IMR-90 (cell line): ENCODE results near the gene BBS1. TPM values are rescaled to one million over a fixed set of nuclear protein-coding genes. Genes with fewer than 3 reads are reported as not detected.

Source experiments
- ATAC-seq: fragments of 200-7000 bp; cut with Tn5 transposase; 2 replicates; pipeline ENCODE4 v1.9.1; 2020; ENCODE audit warnings: low read depth, mild to moderate bottlenecking, moderate library complexity
- BruUV-seq: library from RNA; stranded (reverse); fragments of 400-500 nt; replicated peaks from 2 replicates; lab custom pipeline; 2021; lab: Mats Ljungman, UMichigan
- CTCF ChIA-PET: fragments of 300-600 bp; formaldehyde crosslinking; extraction: SDS; loops from one replicate; lab custom pipeline; 2021; ENCODE audit warnings: antibody characterized with exemption; lab: Yijun Ruan, JAX
- POLR2A ChIA-PET: fragments of 300-600 bp; sonication (Branson Sonifier 250); formaldehyde crosslinking; loops from one replicate; lab custom pipeline; 2022; ENCODE audit warnings: antibody characterized with exemption; ENCODE audit not compliant: unreplicated experiment; lab: Charles Lee
- DNase-seq: peaks from one replicate; pipeline ENCODE4 v3.0.0; 2013
- H2AFZ ChIP-seq: replicated peaks from 2 replicates; pipeline ENCODE3; 2013; ENCODE audit warnings: low read length, mild to moderate bottlenecking; ENCODE audit not compliant: poor library complexity
- H2AK5ac ChIP-seq: 2 replicates; pipeline ENCODE4 v1.6.1; 2013; ENCODE audit warnings: low read depth, low read length, inconsistent platforms
- H2AK9ac ChIP-seq: replicated peaks from 2 replicates; pipeline ENCODE3; 2013; ENCODE audit warnings: mild to moderate bottlenecking, low read depth, low read length, moderate library complexity; ENCODE audit not compliant: poor library complexity
- H2BK120ac ChIP-seq: 2 replicates; pipeline ENCODE4 v1.6.1; 2013; ENCODE audit warnings: low read depth, low read length, inconsistent platforms
- H2BK15ac ChIP-seq: 3 replicates; pipeline ENCODE4 v1.6.1; 2013; ENCODE audit warnings: low read depth, low read length, inconsistent platforms
- H2BK20ac ChIP-seq: 2 replicates; pipeline ENCODE4 v1.6.1; 2013; ENCODE audit warnings: low read depth, mild to moderate bottlenecking, inconsistent platforms, low read length, moderate library complexity
- H2BK5ac ChIP-seq: 2 replicates; pipeline ENCODE4 v1.6.1; 2013; ENCODE audit warnings: mild to moderate bottlenecking, low read depth, low read length, inconsistent platforms; ENCODE audit not compliant: poor library complexity, severe bottlenecking
- H3K14ac ChIP-seq: replicated peaks from 2 replicates; pipeline ENCODE4 v1.6.1; 2013; ENCODE audit warnings: low read depth, low read length, inconsistent platforms
- H3K18ac ChIP-seq: 2 replicates; pipeline ENCODE4 v1.6.1; 2013; ENCODE audit warnings: low read depth, low read length, control low read depth
- H3K23ac ChIP-seq: 2 replicates; pipeline ENCODE4 v1.6.1; 2013; ENCODE audit warnings: low read depth, low read length, inconsistent platforms
- H3K27ac ChIP-seq: 2 replicates; pipeline ENCODE4 v1.5.1; 2013; ENCODE audit warnings: mild to moderate bottlenecking, control low read depth, low read length; ENCODE audit not compliant: insufficient read depth
- H3K27me3 ChIP-seq: 2 replicates; pipeline ENCODE4 v1.6.1; 2013; ENCODE audit warnings: low read length; ENCODE audit not compliant: control insufficient read depth, insufficient read depth
- H3K36me3 ChIP-seq: 2 replicates; pipeline ENCODE4 v1.6.1; 2013; ENCODE audit warnings: low read length, mixed read lengths; ENCODE audit not compliant: control insufficient read depth, insufficient read depth
- H3K4ac ChIP-seq: 2 replicates; pipeline ENCODE4 v1.6.1; 2013; ENCODE audit warnings: low read depth, low read length, inconsistent platforms
- H3K4me1 ChIP-seq: 2 replicates; pipeline ENCODE4 v1.6.1; 2013; ENCODE audit warnings: low read length, mixed read lengths; ENCODE audit not compliant: control insufficient read depth, insufficient read depth
- H3K4me2 ChIP-seq: 2 replicates; pipeline ENCODE4 v1.6.1; 2013; ENCODE audit warnings: low read depth, mild to moderate bottlenecking, control low read depth, low read length, moderate library complexity
- H3K4me3 ChIP-seq: 2 replicates; pipeline ENCODE4 v1.5.1; 2013; ENCODE audit warnings: low read depth, mild to moderate bottlenecking, control low read depth, low read length, moderate library complexity; ENCODE audit not compliant: insufficient read depth
- H3K56ac ChIP-seq: 2 replicates; pipeline ENCODE4 v1.6.1; 2013; ENCODE audit warnings: low read length, inconsistent platforms; ENCODE audit not compliant: insufficient read depth; ENCODE audit errors: extremely low read depth
- H3K79me1 ChIP-seq, 2 experiments: 2 replicates each; pipeline ENCODE4 v1.6.1; 2013; ENCODE audit warnings: low read length in 2 of 2, inconsistent platforms in 1 of 2, low read depth in 1 of 2
- H3K9ac ChIP-seq: 2 replicates; pipeline ENCODE4 v1.6.1; 2013; ENCODE audit warnings: low read depth, low read length, control low read depth
- H3K9me1 ChIP-seq: 2 replicates; pipeline ENCODE4 v1.6.1; 2013; ENCODE audit warnings: low read length, inconsistent platforms; ENCODE audit not compliant: insufficient read depth
- H3K9me3 ChIP-seq: 2 replicates; pipeline ENCODE4 v1.6.1; 2013; ENCODE audit warnings: low read length; ENCODE audit not compliant: control insufficient read depth, insufficient read depth
- H4K20me1 ChIP-seq: 2 replicates; pipeline ENCODE4 v1.6.1; 2013; ENCODE audit warnings: low read length, inconsistent platforms; ENCODE audit not compliant: insufficient read depth
- H4K5ac ChIP-seq: 2 replicates; pipeline ENCODE4 v1.6.1; 2013; ENCODE audit warnings: mild to moderate bottlenecking, low read depth, low read length, control low read depth
- H4K8ac ChIP-seq, 2 experiments: 2 replicates each; pipeline ENCODE4 v1.6.1; 2013; ENCODE audit warnings: low read depth in 2 of 2, low read length in 2 of 2, control low read depth in 1 of 2, inconsistent platforms in 1 of 2
- H4K91ac ChIP-seq: 2 replicates; pipeline ENCODE4 v1.6.1; 2013; ENCODE audit warnings: low read depth, low read length, inconsistent platforms; ENCODE audit not compliant: insufficient read depth
- BHLHE40 ChIP-seq: fragments of 150-350 bp; IDR thresholded peaks from 2 replicates; pipeline ENCODE4 v1.6.1; 2016; ENCODE audit warnings: mild to moderate bottlenecking, low read depth, low read length
- FOS ChIP-seq: fragments of 150-350 bp; IDR thresholded peaks from 2 replicates; pipeline ENCODE4 v1.6.1; 2016; ENCODE audit warnings: low read depth, low read length
- MXI1 ChIP-seq: IDR thresholded peaks from 2 replicates; pipeline ENCODE4 v1.6.1; 2012; ENCODE audit warnings: low read depth, mild to moderate bottlenecking, low read length, moderate library complexity, borderline replicate concordance
- NFE2L2 ChIP-seq: fragments of 150-350 bp; IDR thresholded peaks from 2 replicates; pipeline ENCODE4 v1.6.1; 2016; ENCODE audit warnings: low read depth, mild to moderate bottlenecking, low read length
- POLR2A ChIP-seq: IDR thresholded peaks from 2 replicates; pipeline ENCODE4 v1.6.1; 2012; ENCODE audit warnings: mild to moderate bottlenecking, low read depth, low read length
- RAD21 ChIP-seq: IDR thresholded peaks from 2 replicates; pipeline ENCODE4 v1.6.1; 2012; ENCODE audit warnings: low read length, improper control_type of control experiment
- RCOR1 ChIP-seq: IDR thresholded peaks from 2 replicates; pipeline ENCODE4 v1.6.1; 2012; ENCODE audit warnings: mild to moderate bottlenecking, low read length, improper control_type of control experiment; ENCODE audit not compliant: insufficient replicate concordance
- RFX5 ChIP-seq: IDR thresholded peaks from 2 replicates; pipeline ENCODE4 v1.8.0; 2012; ENCODE audit warnings: low read depth, mild to moderate bottlenecking, low read length, moderate library complexity
- USF2 ChIP-seq: fragments of 150-350 bp; IDR thresholded peaks from 2 replicates; pipeline ENCODE4 v1.6.1; 2017; ENCODE audit warnings: mild to moderate bottlenecking, antibody characterized with exemption, low read length, low read depth
- WGBS, 2 experiments: methylation state at CpG; one replicate each; pipeline versions ENCODE4 v1.1.5 to v1.1.7; 2013; ENCODE audit warnings: missing lambda C conversion rate in 2 of 2; ENCODE audit not compliant: insufficient read length in 1 of 2; ENCODE audit errors: extremely low coverage in 2 of 2; 5-methylcytosine and 5-hydroxymethylcytosine counted together
- dilution Hi-C: fragments of 300-500 bp; cut with HindIII; formaldehyde crosslinking; loops from one replicate; pipeline ENCODE4 v1.14.3; 2018; ENCODE audit warnings: low sequenced_read_pairs; ENCODE audit not compliant: unreplicated experiment
- in situ Hi-C: fragments of 300-500 bp; cut with MboI; formaldehyde crosslinking; loops from 3 replicates; pipeline ENCODE4 v1.14.3; 2019; ENCODE audit warnings: low sequenced_read_pairs, inconsistent platforms, mixed read lengths
- intact Hi-C: fragments of 100-400 bp; cut with micrococcal nuclease; formaldehyde crosslinking; loops from 2 replicates; pipeline ENCODE4 v1.10.0; 2022
- polyA plus RNA-seq, 3 experiments: library from polyadenylated mRNA; depleted of rRNA; stranded (reverse); fragments of >200 nt; gene quantifications; 2 replicates each; pipeline ENCODE4 v1.2.3, GENCODE V29; 2012; ENCODE audit warnings: low replicate concordance in 1 of 3
- total RNA-seq: library from RNA; depleted of rRNA; stranded (reverse); fragments of >200 nt; gene quantifications from 2 replicates; pipeline ENCODE4 v1.2.3, GENCODE V29; 2012

BBS1 gene
- total and polyA plus RNA-seq, 2 of the 4 experiments (the other 2 are of a cell fraction): 16.5 to 20.6 TPM

DNA sequence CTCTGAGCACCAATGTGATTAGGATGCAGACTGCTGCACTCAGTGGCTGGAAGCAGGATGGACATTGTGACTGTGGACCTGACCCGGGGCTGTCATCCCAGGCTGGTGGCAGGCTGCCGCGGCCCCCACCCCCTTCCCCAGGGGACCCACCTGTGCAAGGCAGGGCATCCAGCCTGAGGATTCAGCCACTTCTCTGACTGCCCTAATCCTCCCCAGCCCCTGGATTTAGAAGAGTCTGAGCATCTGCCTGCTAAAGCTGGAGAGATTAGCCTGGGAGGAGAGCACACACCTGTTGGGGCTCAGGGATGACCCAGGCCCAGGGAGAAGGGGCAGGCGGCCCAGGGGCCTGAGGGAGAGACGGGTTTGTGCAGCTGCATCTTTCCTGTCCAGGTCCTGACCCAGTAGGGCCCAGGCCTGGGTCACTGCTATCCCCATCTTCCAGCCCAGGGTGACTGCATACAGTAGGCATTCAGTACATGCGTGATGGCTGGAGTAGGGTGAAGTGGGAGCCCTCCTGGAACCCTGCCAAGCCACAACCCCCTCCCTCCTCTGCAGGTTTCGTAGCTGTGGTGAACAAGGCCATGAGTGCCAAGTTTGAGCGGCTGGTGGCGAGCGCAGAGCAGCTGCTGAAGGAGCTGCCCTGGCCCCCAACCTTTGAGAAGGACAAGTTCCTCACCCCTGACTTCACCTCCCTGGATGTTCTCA is 18.1 kb upstream of the BBS1 start:
- Histone ChIP-seq H3K79me1 (no peaks in the 10 kb centered on the region), H3K27ac (no peak overlapping the region), H4K5ac (no peak overlapping the region), H3K14ac (no peak overlapping the region), H3K56ac (no peak overlapping the region), H4K91ac (no peak overlapping the region), H3K4ac (no peak overlapping the region), H4K20me1 (peaks cover 3% of the 10 kb centered on the region; the same call in 1 of the 2 replicates), H2BK5ac (no peak overlapping the region), H2BK120ac (no peak overlapping the region), H2AK9ac (no peak overlapping the region), H3K4me1 (peaks cover 2% of the 10 kb centered on the region; the same call in 1 of the 2 replicates), H3K9me3 (no peaks in the 10 kb centered on the region), H3K4me2 (no peak overlapping the region), H3K27me3 (no peaks in the 10 kb centered on the region), H3K36me3 (peaks cover 54% of the 10 kb centered on the region), H2BK20ac (no peak overlapping the region), H2AFZ (no peak overlapping the region), H3K9me1 (no peaks in the 10 kb centered on the region), H3K4me3 (no peak overlapping the region), H3K9ac (no peak overlapping the region), H3K23ac (no peak overlapping the region), H2AK5ac (no peak overlapping the region), H2BK15ac (no peak overlapping the region), H3K18ac (no peak overlapping the region), H4K8ac (no peak overlapping the region)
- BruUV-seq: no TSS peak
- 100% methylated on average over 1 of the region's 10 CpGs; no CpG with 5 or more reads in 1 of the 2 experiments for WGBS, 2 experiments
- ATAC-seq (no peak), DNase-seq (no peak)
- intact Hi-C loops: no loop called here
- CTCF ChIA-PET: no interaction called here
- TF ChIP-seq RAD21 (no peak), POLR2A (no peak), RCOR1 (no peak), NFE2L2 (no peak), FOS (no peak), RFX5 (no peak), MXI1 (no peak), USF2 (no peak), BHLHE40 (no peak)
- POLR2A ChIA-PET: no interaction called here
- dilution Hi-C loops: no loop called here
- in situ Hi-C loops: no loop called here
